ENCODE measurements around the gene TPO. TPM values are rescaled to one million over a fixed set of nuclear protein-coding genes. Genes with fewer than 3 reads are reported as not detected.

The TPO gene
- total RNA-seq, 1 experiment from 2014 or later = not detected

DNA sequence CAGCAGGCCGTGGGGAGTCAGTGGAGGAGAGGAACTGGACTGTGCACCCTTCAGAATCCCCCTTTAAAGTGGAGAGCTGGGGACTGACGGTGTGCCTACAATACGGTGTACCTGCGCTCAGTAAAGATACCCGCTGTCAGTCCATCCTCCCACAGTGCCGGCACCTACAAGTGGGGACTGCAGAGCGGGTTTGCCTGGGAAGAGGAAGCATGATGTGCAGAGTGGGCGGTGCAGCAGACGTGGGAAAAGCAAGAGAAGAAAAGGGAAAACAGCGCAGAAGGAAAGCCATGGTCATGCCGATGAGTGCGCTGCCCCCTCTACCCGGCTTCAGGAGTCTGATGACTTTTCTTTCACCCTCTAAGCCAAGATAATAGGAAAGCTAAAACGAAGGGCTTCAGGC is 148.0 kb downstream of the TPO start:
- H3K9me3 Mint-ChIP-seq = 0 out of 2 replicates have a peak, but pooled peaks cover under 1% of the 10 kb centered on the region
- no peak for DNase-seq (ENCODE audit: low spot score)
- ChIA-PET CTCF (interaction anchor here (0.9 to 1.5 kb wide), 3 partner anchors 11 to 208 kb away, joined by 3 to 16 read pairs (median 3); no protein-coding TSS in a partner anchor), POLR2A (no interaction called here)
- H3K4me1 Mint-ChIP-seq = peaks cover 12% of the 10 kb centered on the region
- H3K27me3 Mint-ChIP-seq (ENCODE audit: low read depth) = no peaks in the 10 kb centered on the region
- H3K4me3 Mint-ChIP-seq = no peak overlapping the region
- no peak for ATAC-seq
- H3K27ac Mint-ChIP-seq = peak overlapping the region; percentile 29; the same call in 1 of the 2 replicates
- H3K36me3 Mint-ChIP-seq = no peaks in the 10 kb centered on the region
- TF ChIP-seq, protein P1, sequence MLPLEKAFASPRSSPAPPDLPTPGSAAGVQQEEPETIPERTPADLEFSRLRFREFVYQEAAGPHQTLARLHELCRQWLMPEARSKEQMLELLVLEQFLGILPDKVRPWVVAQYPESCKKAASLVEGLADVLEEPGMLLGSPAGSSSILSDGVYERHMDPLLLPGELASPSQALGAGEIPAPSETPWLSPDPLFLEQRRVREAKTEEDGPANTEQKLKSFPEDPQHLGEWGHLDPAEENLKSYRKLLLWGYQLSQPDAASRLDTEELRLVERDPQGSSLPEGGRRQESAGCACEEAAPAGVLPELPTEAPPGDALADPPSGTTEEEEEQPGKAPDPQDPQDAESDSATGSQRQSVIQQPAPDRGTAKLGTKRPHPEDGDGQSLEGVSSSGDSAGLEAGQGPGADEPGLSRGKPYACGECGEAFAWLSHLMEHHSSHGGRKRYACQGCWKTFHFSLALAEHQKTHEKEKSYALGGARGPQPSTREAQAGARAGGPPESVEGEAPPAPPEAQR (CRISPR knock-in tag; IDR thresholded peaks at IDR 0.05) = no peak
- TF ChIP-seq NR3C1 (CRISPR knock-in tag; conservative IDR thresholded peaks at IDR 0.05; ENCODE audit: low read depth) (no peak), JUN (CRISPR knock-in tag; IDR thresholded peaks at IDR 0.05) (no peak), ZBTB21 (CRISPR knock-in tag; IDR thresholded peaks at IDR 0.05; ENCODE audit: borderline replicate concordance) (no peak), ESRRA (CRISPR knock-in tag; IDR thresholded peaks at IDR 0.05; ENCODE audit: borderline replicate concordance) (no peak), MYBL2 (CRISPR knock-in tag; IDR thresholded peaks at IDR 0.05) (no peak), TCF7 (CRISPR knock-in tag; IDR thresholded peaks at IDR 0.05; ENCODE audit: low read depth) (no peak), ZNF263 (CRISPR knock-in tag; IDR thresholded peaks at IDR 0.05; ENCODE audit: low read depth) (no peak), ZNF416 (CRISPR knock-in tag; IDR thresholded peaks at IDR 0.05) (no peak), NR2C2 (CRISPR knock-in tag; IDR thresholded peaks at IDR 0.05) (no peak), ZNF671 (CRISPR knock-in tag; IDR thresholded peaks at IDR 0.05) (no peak)
- TF ChIP-seq, protein P2, sequence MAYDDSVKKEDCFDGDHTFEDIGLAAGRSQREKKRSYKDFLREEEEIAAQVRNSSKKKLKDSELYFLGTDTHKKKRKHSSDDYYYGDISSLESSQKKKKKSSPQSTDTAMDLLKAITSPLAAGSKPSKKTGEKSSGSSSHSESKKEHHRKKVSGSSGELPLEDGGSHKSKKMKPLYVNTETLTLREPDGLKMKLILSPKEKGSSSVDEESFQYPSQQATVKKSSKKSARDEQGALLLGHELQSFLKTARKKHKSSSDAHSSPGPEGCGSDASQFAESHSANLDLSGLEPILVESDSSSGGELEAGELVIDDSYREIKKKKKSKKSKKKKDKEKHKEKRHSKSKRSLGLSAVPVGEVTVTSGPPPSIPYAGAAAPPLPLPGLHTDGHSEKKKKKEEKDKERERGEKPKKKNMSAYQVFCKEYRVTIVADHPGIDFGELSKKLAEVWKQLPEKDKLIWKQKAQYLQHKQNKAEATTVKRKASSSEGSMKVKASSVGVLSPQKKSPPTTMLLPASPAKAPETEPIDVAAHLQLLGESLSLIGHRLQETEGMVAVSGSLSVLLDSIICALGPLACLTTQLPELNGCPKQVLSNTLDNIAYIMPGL (CRISPR knock-in tag; IDR thresholded peaks at IDR 0.05) = no peak
- TF ChIP-seq, protein P3, sequence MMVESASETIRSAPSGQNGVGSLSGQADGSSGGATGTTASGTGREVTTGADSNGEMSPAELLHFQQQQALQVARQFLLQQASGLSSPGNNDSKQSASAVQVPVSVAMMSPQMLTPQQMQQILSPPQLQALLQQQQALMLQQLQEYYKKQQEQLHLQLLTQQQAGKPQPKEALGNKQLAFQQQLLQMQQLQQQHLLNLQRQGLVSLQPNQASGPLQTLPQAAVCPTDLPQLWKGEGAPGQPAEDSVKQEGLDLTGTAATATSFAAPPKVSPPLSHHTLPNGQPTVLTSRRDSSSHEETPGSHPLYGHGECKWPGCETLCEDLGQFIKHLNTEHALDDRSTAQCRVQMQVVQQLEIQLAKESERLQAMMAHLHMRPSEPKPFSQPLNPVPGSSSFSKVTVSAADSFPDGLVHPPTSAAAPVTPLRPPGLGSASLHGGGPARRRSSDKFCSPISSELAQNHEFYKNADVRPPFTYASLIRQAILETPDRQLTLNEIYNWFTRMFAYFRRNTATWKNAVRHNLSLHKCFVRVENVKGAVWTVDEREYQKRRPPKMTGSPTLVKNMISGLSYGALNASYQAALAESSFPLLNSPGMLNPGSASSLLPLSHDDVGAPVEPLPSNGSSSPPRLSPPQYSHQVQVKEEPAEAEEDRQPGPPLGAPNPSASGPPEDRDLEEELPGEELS (CRISPR knock-in tag; IDR thresholded peaks at IDR 0.05) = no peak
- TF ChIP-seq, protein P4, sequence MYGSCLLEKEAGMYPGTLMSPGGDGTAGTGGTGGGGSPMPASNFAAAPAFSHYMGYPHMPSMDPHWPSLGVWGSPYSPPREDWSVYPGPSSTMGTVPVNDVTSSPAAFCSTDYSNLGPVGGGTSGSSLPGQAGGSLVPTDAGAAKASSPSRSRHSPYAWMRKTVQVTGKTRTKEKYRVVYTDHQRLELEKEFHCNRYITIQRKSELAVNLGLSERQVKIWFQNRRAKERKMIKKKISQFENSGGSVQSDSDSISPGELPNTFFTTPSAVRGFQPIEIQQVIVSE (CRISPR knock-in tag; IDR thresholded peaks at IDR 0.05; ENCODE audit: borderline replicate concordance) = no peak
- TF ChIP-seq, protein P5, sequence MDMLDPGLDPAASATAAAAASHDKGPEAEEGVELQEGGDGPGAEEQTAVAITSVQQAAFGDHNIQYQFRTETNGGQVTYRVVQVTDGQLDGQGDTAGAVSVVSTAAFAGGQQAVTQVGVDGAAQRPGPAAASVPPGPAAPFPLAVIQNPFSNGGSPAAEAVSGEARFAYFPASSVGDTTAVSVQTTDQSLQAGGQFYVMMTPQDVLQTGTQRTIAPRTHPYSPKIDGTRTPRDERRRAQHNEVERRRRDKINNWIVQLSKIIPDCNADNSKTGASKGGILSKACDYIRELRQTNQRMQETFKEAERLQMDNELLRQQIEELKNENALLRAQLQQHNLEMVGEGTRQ (CRISPR knock-in tag; IDR thresholded peaks at IDR 0.05) = no peak
- TF ChIP-seq, protein P6, sequence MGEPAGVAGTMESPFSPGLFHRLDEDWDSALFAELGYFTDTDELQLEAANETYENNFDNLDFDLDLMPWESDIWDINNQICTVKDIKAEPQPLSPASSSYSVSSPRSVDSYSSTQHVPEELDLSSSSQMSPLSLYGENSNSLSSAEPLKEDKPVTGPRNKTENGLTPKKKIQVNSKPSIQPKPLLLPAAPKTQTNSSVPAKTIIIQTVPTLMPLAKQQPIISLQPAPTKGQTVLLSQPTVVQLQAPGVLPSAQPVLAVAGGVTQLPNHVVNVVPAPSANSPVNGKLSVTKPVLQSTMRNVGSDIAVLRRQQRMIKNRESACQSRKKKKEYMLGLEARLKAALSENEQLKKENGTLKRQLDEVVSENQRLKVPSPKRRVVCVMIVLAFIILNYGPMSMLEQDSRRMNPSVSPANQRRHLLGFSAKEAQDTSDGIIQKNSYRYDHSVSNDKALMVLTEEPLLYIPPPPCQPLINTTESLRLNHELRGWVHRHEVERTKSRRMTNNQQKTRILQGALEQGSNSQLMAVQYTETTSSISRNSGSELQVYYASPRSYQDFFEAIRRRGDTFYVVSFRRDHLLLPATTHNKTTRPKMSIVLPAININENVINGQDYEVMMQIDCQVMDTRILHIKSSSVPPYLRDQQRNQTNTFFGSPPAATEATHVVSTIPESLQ (CRISPR knock-in tag; IDR thresholded peaks at IDR 0.05) = no peak
- TF ChIP-seq, protein P7, sequence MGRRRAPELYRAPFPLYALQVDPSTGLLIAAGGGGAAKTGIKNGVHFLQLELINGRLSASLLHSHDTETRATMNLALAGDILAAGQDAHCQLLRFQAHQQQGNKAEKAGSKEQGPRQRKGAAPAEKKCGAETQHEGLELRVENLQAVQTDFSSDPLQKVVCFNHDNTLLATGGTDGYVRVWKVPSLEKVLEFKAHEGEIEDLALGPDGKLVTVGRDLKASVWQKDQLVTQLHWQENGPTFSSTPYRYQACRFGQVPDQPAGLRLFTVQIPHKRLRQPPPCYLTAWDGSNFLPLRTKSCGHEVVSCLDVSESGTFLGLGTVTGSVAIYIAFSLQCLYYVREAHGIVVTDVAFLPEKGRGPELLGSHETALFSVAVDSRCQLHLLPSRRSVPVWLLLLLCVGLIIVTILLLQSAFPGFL (CRISPR knock-in tag; IDR thresholded peaks at IDR 0.05; ENCODE audit: borderline replicate concordance) = no peak
- TF ChIP-seq, protein P8, sequence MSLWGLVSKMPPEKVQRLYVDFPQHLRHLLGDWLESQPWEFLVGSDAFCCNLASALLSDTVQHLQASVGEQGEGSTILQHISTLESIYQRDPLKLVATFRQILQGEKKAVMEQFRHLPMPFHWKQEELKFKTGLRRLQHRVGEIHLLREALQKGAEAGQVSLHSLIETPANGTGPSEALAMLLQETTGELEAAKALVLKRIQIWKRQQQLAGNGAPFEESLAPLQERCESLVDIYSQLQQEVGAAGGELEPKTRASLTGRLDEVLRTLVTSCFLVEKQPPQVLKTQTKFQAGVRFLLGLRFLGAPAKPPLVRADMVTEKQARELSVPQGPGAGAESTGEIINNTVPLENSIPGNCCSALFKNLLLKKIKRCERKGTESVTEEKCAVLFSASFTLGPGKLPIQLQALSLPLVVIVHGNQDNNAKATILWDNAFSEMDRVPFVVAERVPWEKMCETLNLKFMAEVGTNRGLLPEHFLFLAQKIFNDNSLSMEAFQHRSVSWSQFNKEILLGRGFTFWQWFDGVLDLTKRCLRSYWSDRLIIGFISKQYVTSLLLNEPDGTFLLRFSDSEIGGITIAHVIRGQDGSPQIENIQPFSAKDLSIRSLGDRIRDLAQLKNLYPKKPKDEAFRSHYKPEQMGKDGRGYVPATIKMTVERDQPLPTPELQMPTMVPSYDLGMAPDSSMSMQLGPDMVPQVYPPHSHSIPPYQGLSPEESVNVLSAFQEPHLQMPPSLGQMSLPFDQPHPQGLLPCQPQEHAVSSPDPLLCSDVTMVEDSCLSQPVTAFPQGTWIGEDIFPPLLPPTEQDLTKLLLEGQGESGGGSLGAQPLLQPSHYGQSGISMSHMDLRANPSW (CRISPR knock-in tag; conservative IDR thresholded peaks at IDR 0.05; ENCODE audit: low read depth) = no peak
- TF ChIP-seq, protein P9, sequence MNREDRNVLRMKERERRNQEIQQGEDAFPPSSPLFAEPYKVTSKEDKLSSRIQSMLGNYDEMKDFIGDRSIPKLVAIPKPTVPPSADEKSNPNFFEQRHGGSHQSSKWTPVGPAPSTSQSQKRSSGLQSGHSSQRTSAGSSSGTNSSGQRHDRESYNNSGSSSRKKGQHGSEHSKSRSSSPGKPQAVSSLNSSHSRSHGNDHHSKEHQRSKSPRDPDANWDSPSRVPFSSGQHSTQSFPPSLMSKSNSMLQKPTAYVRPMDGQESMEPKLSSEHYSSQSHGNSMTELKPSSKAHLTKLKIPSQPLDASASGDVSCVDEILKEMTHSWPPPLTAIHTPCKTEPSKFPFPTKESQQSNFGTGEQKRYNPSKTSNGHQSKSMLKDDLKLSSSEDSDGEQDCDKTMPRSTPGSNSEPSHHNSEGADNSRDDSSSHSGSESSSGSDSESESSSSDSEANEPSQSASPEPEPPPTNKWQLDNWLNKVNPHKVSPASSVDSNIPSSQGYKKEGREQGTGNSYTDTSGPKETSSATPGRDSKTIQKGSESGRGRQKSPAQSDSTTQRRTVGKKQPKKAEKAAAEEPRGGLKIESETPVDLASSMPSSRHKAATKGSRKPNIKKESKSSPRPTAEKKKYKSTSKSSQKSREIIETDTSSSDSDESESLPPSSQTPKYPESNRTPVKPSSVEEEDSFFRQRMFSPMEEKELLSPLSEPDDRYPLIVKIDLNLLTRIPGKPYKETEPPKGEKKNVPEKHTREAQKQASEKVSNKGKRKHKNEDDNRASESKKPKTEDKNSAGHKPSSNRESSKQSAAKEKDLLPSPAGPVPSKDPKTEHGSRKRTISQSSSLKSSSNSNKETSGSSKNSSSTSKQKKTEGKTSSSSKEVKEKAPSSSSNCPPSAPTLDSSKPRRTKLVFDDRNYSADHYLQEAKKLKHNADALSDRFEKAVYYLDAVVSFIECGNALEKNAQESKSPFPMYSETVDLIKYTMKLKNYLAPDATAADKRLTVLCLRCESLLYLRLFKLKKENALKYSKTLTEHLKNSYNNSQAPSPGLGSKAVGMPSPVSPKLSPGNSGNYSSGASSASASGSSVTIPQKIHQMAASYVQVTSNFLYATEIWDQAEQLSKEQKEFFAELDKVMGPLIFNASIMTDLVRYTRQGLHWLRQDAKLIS (CRISPR knock-in tag; IDR thresholded peaks at IDR 0.05; ENCODE audit: borderline replicate concordance) = no peak
